NCI-H2107 treated with DMSO at 0.1 percent for 48 hours (cell line): Measurements from ENCODE around the gene RTN4R.

ENCODE experiments used
- DNase-seq: peaks from one replicate; lab custom pipeline; 2025; ENCODE audit not compliant: unreplicated experiment; lab: John Stamatoyannopoulos, UW

Gene RTN4R

DNA sequence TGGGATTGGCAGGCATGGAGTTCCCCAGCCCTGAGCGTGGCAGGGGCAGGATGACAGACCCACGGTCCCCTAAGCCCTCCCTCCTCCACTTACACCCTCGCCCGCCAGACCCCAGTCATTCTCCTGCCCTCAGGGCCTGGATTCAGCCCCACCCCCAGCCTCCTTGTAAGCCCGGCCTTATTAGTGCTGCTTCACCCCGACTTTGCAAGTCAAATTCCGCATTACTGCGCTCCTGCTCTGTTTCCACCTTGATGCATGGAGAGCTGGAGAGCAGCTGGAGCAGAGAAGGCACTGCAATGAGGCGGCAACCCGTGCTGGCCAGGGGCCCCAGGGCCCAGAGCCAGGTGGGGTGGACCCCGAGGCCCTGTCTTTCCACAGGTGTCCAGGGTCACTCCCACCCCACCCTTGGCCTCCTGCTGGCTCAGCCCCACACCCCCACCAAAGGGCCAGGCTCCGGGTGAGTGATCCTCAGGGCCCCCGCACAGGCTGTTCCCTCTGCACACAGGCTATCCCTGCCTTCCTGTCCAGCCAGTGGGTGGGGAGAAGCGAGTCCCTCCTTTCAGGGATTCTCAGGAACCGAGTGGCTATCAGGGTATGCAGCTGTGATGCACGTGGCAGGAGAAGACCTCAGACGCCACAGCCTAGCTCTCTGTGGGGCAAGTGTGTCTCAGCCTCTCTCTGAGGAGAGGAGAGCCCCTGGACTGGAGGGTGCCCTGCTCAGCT is 36.4 kb downstream of the RTN4R start:
- no peak for DNase-seq

GRCh38 chr22:20230777-20231420 is 37.2 kb downstream of the RTN4R start:
- DNase-seq, result no peak

DNA sequence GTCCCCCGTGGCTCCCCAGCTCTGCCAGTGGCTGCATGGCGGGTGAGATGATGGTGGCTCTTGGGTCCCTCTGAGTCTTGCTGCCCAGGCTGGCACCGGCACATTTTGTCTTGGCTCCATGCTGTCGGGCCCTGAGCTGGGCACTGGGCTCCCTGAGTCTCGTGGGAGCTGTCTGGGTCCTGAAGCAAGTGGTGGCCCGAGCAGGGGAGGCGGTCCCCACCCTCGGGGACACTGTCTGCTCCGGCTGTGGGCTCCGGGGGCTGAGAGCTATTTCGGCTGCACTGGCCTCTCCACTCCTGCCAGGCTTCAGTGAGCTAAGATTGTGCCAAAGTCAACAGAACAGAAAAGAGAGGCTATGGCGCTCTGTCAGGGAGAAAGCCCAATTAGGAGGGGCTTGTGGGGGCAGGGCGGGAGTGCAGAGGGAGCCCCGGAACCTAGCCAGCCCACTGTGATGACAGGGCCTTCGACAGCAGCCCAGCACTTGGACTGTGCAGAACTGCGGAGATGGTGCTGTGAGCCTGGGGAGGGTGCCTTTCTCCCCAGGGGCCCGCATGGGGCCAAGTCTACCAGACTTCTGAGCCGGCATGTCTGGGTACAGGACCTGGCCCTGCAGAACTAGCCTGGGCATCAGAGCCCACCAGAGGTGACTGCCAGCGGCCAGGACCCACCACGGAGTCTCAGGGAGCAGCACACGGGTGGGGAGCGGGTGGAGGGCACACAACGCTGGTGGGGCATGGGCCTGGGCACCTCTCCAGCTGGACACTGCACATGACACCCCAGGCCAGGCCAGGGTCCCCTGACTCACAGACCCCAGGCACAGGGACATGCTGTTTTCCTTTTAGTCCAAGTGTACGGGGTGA is 38.0 kb downstream of the RTN4R start:
- DNase-seq, result no peak

DNA sequence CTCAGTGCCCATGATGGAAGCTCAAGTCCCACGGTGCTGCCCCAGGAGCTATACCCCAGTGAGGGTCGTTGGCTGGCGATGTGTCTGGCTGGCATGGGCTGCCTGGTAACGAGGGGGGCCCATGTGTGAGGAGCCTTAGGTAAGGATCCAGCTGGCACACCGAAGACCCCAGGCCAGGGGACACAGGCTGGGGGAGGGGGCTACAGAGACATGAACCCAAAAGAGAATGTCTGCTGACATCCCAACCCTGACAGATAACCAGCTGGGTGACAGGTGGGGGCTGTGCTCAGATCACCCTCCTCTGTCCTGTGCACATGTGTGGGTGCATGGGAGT is 39.2 kb downstream of the RTN4R start:
- no peak for DNase-seq

DNA sequence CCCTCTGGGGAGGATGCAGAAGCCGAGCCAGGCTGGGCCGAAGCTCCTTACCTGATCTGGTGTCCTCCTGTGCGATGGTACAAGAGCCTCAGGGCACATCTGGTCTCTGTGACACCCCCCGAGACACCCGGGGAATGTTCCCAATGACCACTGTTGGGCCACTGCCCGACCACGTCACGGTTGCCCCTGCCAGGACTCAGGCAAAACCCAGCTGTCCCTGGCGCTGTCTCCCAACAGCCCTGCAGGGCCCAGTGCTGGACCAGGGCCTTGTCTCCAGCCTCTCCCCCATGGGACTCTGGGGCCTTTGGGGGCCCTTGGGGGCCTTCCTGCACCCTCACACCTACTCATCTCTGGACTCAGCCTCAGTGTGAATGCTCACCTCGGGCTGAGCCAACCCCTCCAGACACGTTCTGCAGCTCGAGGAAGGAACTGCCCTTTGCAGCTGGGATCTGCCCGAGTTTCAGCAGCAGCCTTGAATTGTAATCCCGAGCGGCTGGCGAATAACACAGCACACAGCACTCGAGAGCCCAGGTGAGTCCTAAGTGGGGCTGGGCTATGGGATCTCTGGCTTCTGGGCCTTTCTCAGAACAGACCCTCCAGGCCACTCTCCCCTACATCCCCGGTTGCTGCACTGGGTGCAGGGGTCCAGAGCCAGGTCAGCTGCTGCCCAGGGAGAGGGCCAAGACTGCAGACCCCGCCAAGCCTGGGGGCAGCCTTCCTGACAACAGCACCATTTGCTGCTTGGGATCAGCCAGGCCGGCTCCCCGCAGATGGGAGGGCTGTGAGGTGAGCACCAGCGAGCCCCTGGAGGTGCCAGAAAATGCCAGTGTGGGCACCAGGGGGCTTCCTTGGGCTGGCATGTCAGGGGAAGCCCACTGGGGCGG is 39.8 kb downstream of the RTN4R start:
- no peak for DNase-seq

DNA sequence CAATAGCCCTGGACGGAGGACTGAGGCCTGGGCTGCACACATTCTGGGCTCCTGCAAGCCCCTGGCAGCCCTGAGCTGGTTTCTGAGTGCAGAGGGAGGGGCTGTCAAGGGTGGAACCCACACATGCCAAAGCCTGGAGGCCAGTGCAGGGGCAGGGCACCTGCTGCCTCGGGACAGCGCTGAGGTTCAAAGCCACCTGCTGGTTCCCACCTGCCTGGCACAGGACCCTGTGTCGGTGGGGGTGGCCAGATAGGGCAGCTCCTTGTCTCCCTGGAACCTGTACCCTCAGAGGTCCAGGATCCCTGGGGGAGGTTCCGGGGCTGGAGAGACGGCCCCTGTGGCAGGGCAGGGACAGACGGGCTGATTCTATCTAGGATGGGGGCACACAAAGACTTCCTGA is 40.8 kb downstream of the RTN4R start:
- no peak for DNase-seq

- DNase-seq, result no peak
Measured at GRCh38 chr22:20226760-20227350, 41.3 kb downstream of the RTN4R start.

DNA sequence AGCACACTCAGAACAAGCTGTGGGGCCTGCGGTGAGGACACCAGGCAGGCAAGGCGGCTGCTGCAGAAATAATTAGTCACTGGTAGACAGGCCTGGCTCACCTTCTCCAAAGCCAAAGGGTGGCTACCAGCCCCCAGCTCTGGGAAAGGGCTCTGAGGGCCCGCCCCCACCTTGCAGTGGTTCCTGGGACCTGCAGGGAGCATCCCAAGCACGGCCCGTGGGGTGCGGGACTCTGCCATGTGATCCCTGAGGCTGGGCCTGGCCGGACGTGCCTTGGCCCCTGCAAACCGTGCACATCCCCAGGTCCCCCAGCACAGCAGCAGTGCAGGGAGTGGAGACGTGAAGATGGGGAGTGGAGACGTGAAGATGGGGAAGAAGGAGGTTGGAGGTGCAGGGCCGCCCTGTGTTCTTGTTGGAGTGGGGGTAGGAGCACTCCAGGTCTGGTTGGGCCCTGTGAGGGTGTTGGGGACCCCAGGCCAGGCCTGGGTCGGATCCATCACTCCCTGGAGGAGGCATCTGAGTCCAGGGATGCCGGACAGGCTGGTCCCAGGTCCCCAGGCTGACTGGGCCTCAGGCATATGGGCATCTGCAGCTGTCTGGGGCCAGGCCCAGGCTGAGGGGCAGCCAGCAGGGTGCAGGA is 41.9 kb downstream of the RTN4R start:
- no peak for DNase-seq

DNA sequence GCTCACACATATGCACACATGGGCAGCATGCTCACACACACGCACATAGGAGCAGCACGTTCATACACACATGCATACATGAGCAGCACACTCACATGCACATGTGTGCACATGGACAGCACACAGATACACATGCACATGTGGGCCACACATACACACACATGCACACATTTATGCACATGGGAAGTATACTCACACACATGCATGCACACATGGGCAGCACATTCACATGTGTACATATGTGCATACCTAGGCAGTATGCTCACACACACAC is 42.5 kb downstream of the RTN4R start:
- DNase-seq, result no peak

GRCh38 chr22:20224917-20225692 is 43.0 kb downstream of the RTN4R start:
- DNase-seq, result no peak

- DNase-seq, result no peak
Measured at GRCh38 chr22:20224256-20224626, 43.9 kb downstream of the RTN4R start.

GRCh38 chr22:20223421-20224255 is 44.5 kb downstream of the RTN4R start:
- DNase-seq, result no peak

DNA sequence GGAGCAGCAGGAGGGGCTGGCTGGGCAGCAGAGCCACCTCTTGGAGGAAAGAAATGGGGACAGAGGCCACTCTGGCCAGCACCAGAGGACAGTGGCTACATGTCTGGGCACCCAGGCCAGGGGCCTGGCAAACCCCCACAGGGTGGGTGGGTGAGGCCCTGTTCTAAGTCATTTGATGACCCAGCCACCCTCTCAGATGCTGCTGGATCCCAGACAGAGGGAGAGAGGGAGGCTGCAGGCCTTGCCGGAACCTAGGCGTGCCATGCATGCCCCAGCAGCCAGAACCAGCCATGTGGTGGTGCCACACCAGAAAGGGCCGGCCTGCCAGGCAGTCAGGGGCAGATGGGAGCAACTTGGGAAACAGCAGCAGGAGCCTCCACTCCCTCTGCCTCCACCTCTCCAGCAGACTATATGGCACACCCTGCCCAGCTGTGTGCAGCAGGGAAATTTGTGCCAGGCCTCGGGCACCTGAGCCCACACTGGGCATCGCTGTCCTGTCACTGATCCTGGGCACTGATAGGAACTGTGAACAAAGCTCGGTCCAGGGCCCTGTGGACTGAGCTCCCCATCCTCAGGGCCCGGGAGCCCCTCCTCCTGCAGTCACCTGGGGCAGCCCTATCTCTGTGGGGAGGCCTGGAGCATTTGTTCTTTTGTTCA is 45.2 kb downstream of the RTN4R start:
- DNase-seq, result no peak

DNA sequence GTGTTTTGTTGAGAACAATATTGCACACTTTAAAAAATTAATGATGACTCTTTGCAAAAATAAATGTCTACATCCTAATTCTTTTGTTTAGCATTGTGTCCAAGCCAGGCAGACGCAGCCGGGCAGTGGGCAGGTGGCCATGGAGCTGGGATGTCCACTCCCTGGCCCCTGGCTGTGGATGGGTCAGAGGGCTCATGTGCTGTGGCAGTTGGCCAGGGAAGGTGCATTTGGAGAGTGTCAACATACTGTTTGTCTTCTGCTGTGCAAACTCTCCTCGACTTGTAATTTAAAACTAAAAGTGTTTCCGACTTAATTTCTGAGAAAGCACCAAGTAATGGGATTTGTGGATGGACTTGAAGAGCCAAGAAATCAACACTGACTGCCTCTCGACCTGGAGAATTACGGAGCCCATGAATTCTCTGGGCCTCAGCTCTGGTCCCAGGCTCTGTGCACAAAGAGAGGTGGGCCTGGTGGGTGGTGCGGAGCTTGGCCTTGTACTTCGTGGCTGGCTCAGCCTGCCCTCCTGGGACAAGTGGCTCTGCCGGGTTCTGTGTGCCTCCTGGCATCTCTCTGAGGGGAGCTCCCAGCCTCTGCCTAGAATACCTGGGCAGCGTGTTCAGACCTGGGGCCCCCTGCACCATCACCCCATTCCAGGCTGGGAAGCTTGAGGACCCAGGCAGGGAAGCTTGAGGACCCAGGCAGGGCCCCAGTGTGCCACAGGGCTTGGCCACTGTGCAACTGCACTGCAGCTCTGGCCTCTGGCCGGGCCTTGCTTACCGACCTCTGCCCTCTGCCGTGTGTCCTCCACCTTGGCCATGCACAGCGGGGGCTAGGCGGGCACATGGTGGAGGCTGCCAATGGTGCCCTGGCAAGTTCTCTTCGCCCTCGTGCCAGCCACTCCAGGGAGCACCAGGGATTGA is 46.4 kb downstream of the RTN4R start:
- no peak for DNase-seq

DNA sequence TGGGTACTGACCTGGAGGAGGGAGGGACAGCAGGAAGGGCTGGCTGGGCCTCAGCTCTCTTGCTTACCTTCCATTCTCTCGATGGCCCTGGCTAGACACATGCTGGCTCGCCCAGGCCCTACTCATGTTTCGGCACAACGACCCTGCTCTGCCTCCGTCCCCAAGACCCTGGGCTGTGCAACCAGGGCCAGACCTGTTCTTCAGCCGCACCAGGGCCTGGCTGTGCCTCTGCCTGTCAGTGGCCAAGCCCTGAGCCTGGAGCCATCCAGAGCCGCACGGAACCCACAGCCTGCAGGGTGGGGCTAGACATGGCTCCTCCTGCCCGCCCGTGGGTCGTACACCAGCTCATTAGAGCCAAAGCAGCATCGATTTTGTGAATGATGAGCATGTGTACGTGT is 47.5 kb downstream of the RTN4R start:
- DNase-seq, result no peak

DNA sequence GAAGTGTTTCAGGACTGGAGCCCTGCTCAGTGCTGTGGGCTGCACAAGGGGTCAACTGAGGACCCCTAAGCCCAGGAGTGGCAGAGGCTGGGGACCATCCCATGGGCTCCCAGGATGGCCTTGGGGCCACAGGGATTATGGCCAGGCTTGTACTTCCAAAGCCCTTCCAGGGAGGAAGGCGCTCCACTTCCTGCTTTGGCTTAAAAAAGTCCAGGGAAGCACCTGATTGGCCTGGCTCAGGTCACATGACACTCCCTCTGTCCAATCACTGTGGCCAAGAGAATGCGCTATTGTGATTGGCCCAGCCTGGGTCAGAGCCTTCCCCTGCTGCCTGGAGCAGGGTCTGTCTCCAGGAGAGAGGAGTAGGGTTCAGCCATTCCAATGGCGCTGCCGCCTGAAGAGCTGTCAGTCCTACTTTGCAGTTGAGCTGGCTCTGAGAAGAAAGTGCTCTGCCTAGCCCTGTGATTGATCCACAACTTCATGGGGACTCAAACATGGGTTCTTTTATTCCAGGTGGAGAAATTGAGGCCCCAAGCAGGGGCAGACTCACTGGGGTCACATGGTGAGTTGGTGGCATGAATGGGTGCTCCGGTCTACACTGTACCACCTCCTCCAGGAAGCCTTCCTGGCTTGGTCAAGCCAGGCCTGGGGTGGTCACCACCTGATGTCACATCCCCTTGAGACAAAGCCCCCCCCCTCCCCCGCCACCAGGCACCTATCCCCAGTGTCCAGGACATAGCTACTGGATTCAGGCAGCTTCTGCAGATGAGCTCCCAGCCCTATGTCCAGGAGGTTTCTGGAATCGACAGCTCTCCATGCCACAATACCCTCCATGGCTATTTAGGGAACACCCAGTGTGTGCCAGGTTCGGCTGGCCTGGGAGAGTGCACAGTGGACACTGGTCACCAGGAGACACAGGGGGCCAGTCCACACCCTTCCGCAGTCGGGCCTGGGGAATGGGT is 48.2 kb downstream of the RTN4R start:
- no peak for DNase-seq
